ENCODE data around the gene DSG3. TPM values are rescaled to one million over a fixed set of nuclear protein-coding genes. Genes with fewer than 3 reads are reported as not detected.

The DSG3 gene
- total RNA-seq, 2 donors from 2014 or later, result 1.3 to 2.3 TPM

GRCh38 chr18:31402026-31402373, 45.5 kb upstream of the DSG3 start:
- no peaks in the 10 kb centered on the region for H3K27me3 ChIP-seq (replicated peaks; ENCODE audit: insufficient read depth)
- H3K9me3 ChIP-seq, result no peaks in the 10 kb centered on the region
- no peaks in the 10 kb centered on the region for H3K4me1 ChIP-seq (replicated peaks)
- no peak overlapping the region for H3K27ac ChIP-seq
- TF ChIP-seq POLR2AphosphoS5 (IDR thresholded peaks at IDR 0.05), result no peak
- no peak for TF ChIP-seq POLR2A (IDR thresholded peaks at IDR 0.05)
- no peak for TF ChIP-seq CTCF (IDR thresholded peaks at IDR 0.05)
- intact Hi-C loops (cut with DNase I), result no loop called here
- DNase-seq (ENCODE audit: low spot score), result no peak
- no peak overlapping the region for H3K4me3 ChIP-seq
- no peaks in the 10 kb centered on the region for H3K36me3 ChIP-seq

GRCh38 chr18:31403409-31403808, 44.1 kb upstream of the DSG3 start:
- intact Hi-C loops (cut with DNase I), result no loop called here
- H3K4me3 ChIP-seq, result no peak overlapping the region
- H3K36me3 ChIP-seq, result no peaks in the 10 kb centered on the region
- no peak for DNase-seq (ENCODE audit: low spot score)
- no peaks in the 10 kb centered on the region for H3K4me1 ChIP-seq (replicated peaks)
- H3K9me3 ChIP-seq, result no peaks in the 10 kb centered on the region
- no peak overlapping the region for H3K27ac ChIP-seq
- TF ChIP-seq POLR2A (IDR thresholded peaks at IDR 0.05) (no peak), POLR2AphosphoS5 (IDR thresholded peaks at IDR 0.05) (no peak), CTCF (IDR thresholded peaks at IDR 0.05) (no peak)
- no peaks in the 10 kb centered on the region for H3K27me3 ChIP-seq (replicated peaks; ENCODE audit: insufficient read depth)
- 69% methylated on average over 2 of the region's 2 CpGs for WGBS

GRCh38 chr18:31407649-31408048, 39.9 kb upstream of the DSG3 start:
- WGBS, result 89% methylated on average over 3 of the region's 3 CpGs

GRCh38 chr18:31409276-31409675, 38.3 kb upstream of the DSG3 start:
- no peak for DNase-seq (ENCODE audit: low spot score)
- H3K27me3 ChIP-seq (replicated peaks; ENCODE audit: insufficient read depth), result no peaks in the 10 kb centered on the region
- H3K4me1 ChIP-seq (replicated peaks), result no peaks in the 10 kb centered on the region
- no peak overlapping the region for H3K27ac ChIP-seq
- no peaks in the 10 kb centered on the region for H3K36me3 ChIP-seq
- WGBS, result 61% methylated on average over 4 of the region's 4 CpGs
- no peak overlapping the region for H3K4me3 ChIP-seq
- TF ChIP-seq POLR2A (IDR thresholded peaks at IDR 0.05), result no peak
- TF ChIP-seq CTCF (IDR thresholded peaks at IDR 0.05), result no peak
- TF ChIP-seq POLR2AphosphoS5 (IDR thresholded peaks at IDR 0.05), result no peak
- no peaks in the 10 kb centered on the region for H3K9me3 ChIP-seq
- intact Hi-C loops (cut with DNase I), result no loop called here

More at GRCh38 chr18:31407649-31408048, 39.9 kb upstream of the DSG3 start:
- intact Hi-C loops (cut with DNase I), result no loop called here
- no peak overlapping the region for H3K4me3 ChIP-seq
- no peaks in the 10 kb centered on the region for H3K4me1 ChIP-seq (replicated peaks)
- no peak for TF ChIP-seq POLR2A (IDR thresholded peaks at IDR 0.05)
- TF ChIP-seq CTCF (IDR thresholded peaks at IDR 0.05), result no peak
- no peak for TF ChIP-seq POLR2AphosphoS5 (IDR thresholded peaks at IDR 0.05)
- DNase-seq (ENCODE audit: low spot score), result no peak
- no peaks in the 10 kb centered on the region for H3K27me3 ChIP-seq (replicated peaks; ENCODE audit: insufficient read depth)
- no peaks in the 10 kb centered on the region for H3K36me3 ChIP-seq
- H3K9me3 ChIP-seq, result no peaks in the 10 kb centered on the region
- no peak overlapping the region for H3K27ac ChIP-seq

GRCh38 chr18:31410716-31411483, 36.6 kb upstream of the DSG3 start:
- no peaks in the 10 kb centered on the region for H3K27me3 ChIP-seq (replicated peaks; ENCODE audit: insufficient read depth)
- no peaks in the 10 kb centered on the region for H3K4me1 ChIP-seq (replicated peaks)
- 69% methylated on average over 37 of the region's 37 CpGs for WGBS
- no peaks in the 10 kb centered on the region for H3K9me3 ChIP-seq
- H3K36me3 ChIP-seq, result no peaks in the 10 kb centered on the region
- intact Hi-C loops (cut with DNase I), result loop anchor here (10.0 kb wide), 1 partner anchor 54 kb away; no protein-coding TSS in a partner anchor
- no peak for TF ChIP-seq CTCF (IDR thresholded peaks at IDR 0.05)
- no peak for TF ChIP-seq POLR2AphosphoS5 (IDR thresholded peaks at IDR 0.05)
- TF ChIP-seq POLR2A (IDR thresholded peaks at IDR 0.05), result no peak
- no peak for DNase-seq (ENCODE audit: low spot score)
- no peak overlapping the region for H3K4me3 ChIP-seq
- H3K27ac ChIP-seq, result no peak overlapping the region
